ENCODE results near the gene KIZ.

GRCh38 chr20:21124190-21124589, 1.7 kb upstream of the KIZ start:
- no peak for TF ChIP-seq CTCF (IDR thresholded peaks at IDR 0.05)
- no peak for TF ChIP-seq POLR2A (IDR thresholded peaks at IDR 0.05)

Data from heart left ventricle (tissue), 13 donors.